A549 (cell line): ENCODE data around the gene FKBP8. TPM values are rescaled to one million over a fixed set of nuclear protein-coding genes. Genes with fewer than 3 reads are reported as not detected.

Experiments
- ATAC-seq, 2 experiments: fragments of 200-7000 bp in 1 of 2; fragments of >200 bp in 1 of 2; cut with Nextera tagmentation in 1 of 2; cut with Tn5 transposase in 1 of 2; 3 replicates each; pipeline versions ENCODE4 v1.8.0 to v1.9.1; 2018 to 2020; ENCODE audit warnings: mild to moderate bottlenecking in 1 of 2, moderate library complexity in 1 of 2
- CTCF ChIA-PET: fragments of 300-600 bp; sonication (Branson Sonifier 250); formaldehyde crosslinking; extraction: SDS; loops from one replicate; lab custom pipeline; 2021; ENCODE audit warnings: antibody characterized with exemption, inconsistent platforms; lab: Yijun Ruan, JAX
- POLR2A ChIA-PET: fragments of 350-600 bp; formaldehyde crosslinking; extraction: SDS; loops from one replicate; lab custom pipeline; 2021; ENCODE audit warnings: antibody characterized with exemption, inconsistent platforms; lab: Yijun Ruan, JAX
- DNase-seq, 2 experiments: peaks; one replicate each; pipeline versions ENCODE4 v3.0.0 to v3.0.0-alpha.2; 2011 to 2016; ENCODE audit warnings: low read depth in 1 of 2, low spot score in 1 of 2
- FAIRE-seq: peaks from 2 replicates; lab custom pipeline; 2011; peaks lifted over from hg19 to GRCh38; lab: Jason Lieb, UNC
- H3K27ac ChIP-seq, 2 experiments: fragments of >200 bp; sonication (Bioruptor Twin); formaldehyde crosslinking; 3 replicates each; pipeline ENCODE4 v1.5.1; 2016 to 2017
- H3K4me1 ChIP-seq: fragments of >200 bp; sonication (Bioruptor Twin); formaldehyde crosslinking; 3 replicates; pipeline ENCODE4 v1.6.1; 2016
- H3K4me2 ChIP-seq: fragments of >200 bp; sonication (Bioruptor Twin); formaldehyde crosslinking; 3 replicates; pipeline ENCODE4 v1.6.1; 2016
- H3K4me3 ChIP-seq: fragments of >200 bp; sonication (Bioruptor Twin); formaldehyde crosslinking; 3 replicates; pipeline ENCODE4 v1.5.1; 2016
- H3K9me3 ChIP-seq: fragments of >200 bp; sonication (Bioruptor Twin); formaldehyde crosslinking; 3 replicates; pipeline ENCODE4 v1.6.1; 2016
- BCL3 ChIP-seq: fragments of >200 bp; sonication (Bioruptor Twin); formaldehyde crosslinking; IDR thresholded peaks from 3 replicates; pipeline ENCODE4 v1.6.1; 2016
- EHF ChIP-seq: fragments of 250-450 bp; sonication (Bioruptor Pico); IDR thresholded peaks from 2 replicates; pipeline ENCODE4 v1.5.0; 2020; ENCODE audit warnings: mild to moderate bottlenecking
- FOSB ChIP-seq: fragments of 250-450 bp; sonication (Bioruptor Pico); IDR thresholded peaks from 2 replicates; pipeline ENCODE4 v1.5.0; 2020; ENCODE audit warnings: mild to moderate bottlenecking, moderate library complexity
- FOSL2 ChIP-seq, 2 experiments: fragments of 450-650 bp in 1 of 2; fragments of >200 bp in 1 of 2; sonication (Bioruptor Twin) in 1 of 2; formaldehyde crosslinking; IDR thresholded peaks; 2 replicates each; pipeline versions ENCODE4 v1.5.0 to v1.6.1; 2016 to 2020; ENCODE audit warnings: mild to moderate bottlenecking in 1 of 2, moderate library complexity in 1 of 2
- HOXB13 ChIP-seq: fragments of 250-450 bp; sonication (Bioruptor Pico); IDR thresholded peaks from 2 replicates; pipeline ENCODE4 v1.5.0; 2020; ENCODE audit warnings: low read depth, mild to moderate bottlenecking, moderate library complexity
- HOXB5 ChIP-seq: fragments of 250-450 bp; sonication (Bioruptor Pico); IDR thresholded peaks from 2 replicates; pipeline ENCODE4 v1.5.0; 2020; ENCODE audit warnings: mild to moderate bottlenecking, moderate library complexity
- KDM1A ChIP-seq: fragments of 200-600 bp; sonication (generic); IDR thresholded peaks from 2 replicates; pipeline ENCODE4 v1.6.1; 2016; ENCODE audit warnings: low read depth, mild to moderate bottlenecking
- MAFK ChIP-seq: fragments of 450-650 bp; IDR thresholded peaks from 2 replicates; pipeline ENCODE4 v1.6.1; 2014; ENCODE audit not compliant: partially characterized antibody
- MAZ ChIP-seq: fragments of 150-350 bp; IDR thresholded peaks from 2 replicates; pipeline ENCODE4 v1.6.1; 2014; ENCODE audit warnings: antibody characterized with exemption, low read depth, low read length, borderline replicate concordance
- NFE2L2 ChIP-seq: fragments of 150-350 bp; conservative IDR thresholded peaks from 2 replicates; pipeline ENCODE4 v1.6.1; 2014; ENCODE audit warnings: low read length
- NPAS2 ChIP-seq: fragments of 250-450 bp; sonication (Bioruptor Pico); IDR thresholded peaks from 2 replicates; pipeline ENCODE4 v1.8.0; 2022; ENCODE audit warnings: mild to moderate bottlenecking, moderate library complexity, borderline replicate concordance
- NR3C1 ChIP-seq: fragments of >200 bp; sonication (Bioruptor Twin); formaldehyde crosslinking; IDR thresholded peaks from 3 replicates; pipeline ENCODE4 v1.6.1; 2017
- PBX3 ChIP-seq: IDR thresholded peaks from 2 replicates; pipeline ENCODE4 v1.6.1; 2012
- POLR2AphosphoS2 ChIP-seq: conservative IDR thresholded peaks from 2 replicates; pipeline ENCODE4 v1.6.1; 2012; ENCODE audit warnings: low read length, improper control_type of control experiment, inconsistent platforms
- RARB ChIP-seq: fragments of 250-450 bp; sonication (Bioruptor Pico); IDR thresholded peaks from 2 replicates; pipeline ENCODE4 v1.8.0; 2021; ENCODE audit warnings: mild to moderate bottlenecking, moderate library complexity
- RCOR1 ChIP-seq: fragments of 150-350 bp; IDR thresholded peaks from 2 replicates; pipeline ENCODE4 v1.6.1; 2014; ENCODE audit warnings: antibody characterized with exemption, low read length, low read depth
- RNF2 ChIP-seq: fragments of 200-600 bp; sonication (generic); IDR thresholded peaks from 2 replicates; pipeline ENCODE4 v1.6.1; 2016; ENCODE audit warnings: low read depth, mild to moderate bottlenecking, antibody characterized with exemption, moderate library complexity, borderline replicate concordance
- ZC3H11A ChIP-seq: fragments of 450-650 bp; IDR thresholded peaks from 2 replicates; pipeline ENCODE4 v1.6.1; 2014; ENCODE audit warnings: antibody characterized with exemption, mild to moderate bottlenecking
- ZNF302 ChIP-seq: fragments of 250-450 bp; sonication (Bioruptor Pico); IDR thresholded peaks from 2 replicates; pipeline ENCODE4 v1.9.0; 2021; ENCODE audit warnings: inconsistent platforms, mild to moderate bottlenecking, moderate library complexity
- WGBS: methylation state at CpG from one replicate; pipeline ENCODE4 v1.1.6; 2017; ENCODE audit errors: missing lambda C conversion rate; 5-methylcytosine and 5-hydroxymethylcytosine counted together
- polyA plus RNA-seq, 4 experiments: library from polyadenylated mRNA; depleted of rRNA in 3 of 4; stranded (reverse); fragments of >200 nt; fragmentation: RNase III in 1 of 4; extraction: RNeasy Plus Mini Kit Qiagen cat#74134 plus additional on column Dnase treatment in 1 of 4; gene quantifications; 2 replicates in 3 of 4; 3 replicates in 1 of 4; pipeline ENCODE4 v1.2.3, GENCODE V29; 2011 to 2017
- TF ChIP-seq, protein P1 (sequence below): fragments of 200-600 bp; sonication (generic); IDR thresholded peaks from 2 replicates; pipeline ENCODE4 v1.6.1; 2016; ENCODE audit warnings: antibody characterized with exemption, mild to moderate bottlenecking, moderate library complexity
- TF ChIP-seq, protein P2 (sequence below): fragments of 250-450 bp; sonication (Bioruptor Pico); IDR thresholded peaks from 2 replicates; pipeline ENCODE4 v1.5.0; 2020; ENCODE audit warnings: low read depth, mild to moderate bottlenecking, moderate library complexity

Gene FKBP8
- polyA plus RNA-seq, 2 of the 4 experiments (the other 2 are of a cell fraction): 56.1 to 123 TPM

DNA sequence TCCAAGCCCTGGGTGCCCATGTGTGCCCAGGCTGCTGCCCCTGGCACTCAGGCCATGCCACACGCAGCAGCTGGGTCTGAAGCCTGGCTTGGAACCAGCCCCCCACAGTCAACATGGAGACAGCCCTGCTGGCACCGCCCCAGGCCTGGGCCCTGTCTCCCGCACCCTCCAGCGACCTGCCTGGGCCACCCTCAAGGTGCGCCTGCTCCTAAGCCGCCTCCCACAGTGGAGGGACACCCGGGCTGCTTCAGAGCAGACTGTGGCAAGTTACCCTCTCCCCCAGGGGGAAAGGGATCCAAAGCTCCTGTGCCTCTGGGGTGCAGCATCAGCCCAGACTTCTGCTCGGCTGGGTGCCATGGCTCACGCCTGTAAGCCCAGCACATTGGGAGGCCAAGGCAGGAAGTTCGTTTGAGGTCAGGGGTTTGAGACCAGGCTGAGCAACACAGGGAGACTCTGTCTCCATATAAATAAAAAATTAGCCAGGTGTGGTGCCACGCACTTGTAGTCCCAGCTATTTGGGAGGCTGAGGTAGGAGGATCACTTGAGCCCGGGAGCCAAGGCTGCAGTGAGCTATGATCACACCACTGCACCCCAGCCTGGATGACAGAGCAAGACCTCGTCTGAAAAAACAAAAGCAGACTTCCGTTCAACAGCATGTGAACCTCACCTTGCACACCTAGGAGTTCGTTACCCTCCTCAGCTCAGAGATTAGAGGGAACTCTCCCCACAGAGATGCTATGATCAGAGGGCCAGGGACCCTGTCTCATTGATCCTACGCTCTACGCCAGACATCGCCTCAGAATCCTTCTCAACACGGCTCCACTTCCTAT lies 37.1 kb downstream of the FKBP8 start (continued):
- TF ChIP-seq, protein P1, sequence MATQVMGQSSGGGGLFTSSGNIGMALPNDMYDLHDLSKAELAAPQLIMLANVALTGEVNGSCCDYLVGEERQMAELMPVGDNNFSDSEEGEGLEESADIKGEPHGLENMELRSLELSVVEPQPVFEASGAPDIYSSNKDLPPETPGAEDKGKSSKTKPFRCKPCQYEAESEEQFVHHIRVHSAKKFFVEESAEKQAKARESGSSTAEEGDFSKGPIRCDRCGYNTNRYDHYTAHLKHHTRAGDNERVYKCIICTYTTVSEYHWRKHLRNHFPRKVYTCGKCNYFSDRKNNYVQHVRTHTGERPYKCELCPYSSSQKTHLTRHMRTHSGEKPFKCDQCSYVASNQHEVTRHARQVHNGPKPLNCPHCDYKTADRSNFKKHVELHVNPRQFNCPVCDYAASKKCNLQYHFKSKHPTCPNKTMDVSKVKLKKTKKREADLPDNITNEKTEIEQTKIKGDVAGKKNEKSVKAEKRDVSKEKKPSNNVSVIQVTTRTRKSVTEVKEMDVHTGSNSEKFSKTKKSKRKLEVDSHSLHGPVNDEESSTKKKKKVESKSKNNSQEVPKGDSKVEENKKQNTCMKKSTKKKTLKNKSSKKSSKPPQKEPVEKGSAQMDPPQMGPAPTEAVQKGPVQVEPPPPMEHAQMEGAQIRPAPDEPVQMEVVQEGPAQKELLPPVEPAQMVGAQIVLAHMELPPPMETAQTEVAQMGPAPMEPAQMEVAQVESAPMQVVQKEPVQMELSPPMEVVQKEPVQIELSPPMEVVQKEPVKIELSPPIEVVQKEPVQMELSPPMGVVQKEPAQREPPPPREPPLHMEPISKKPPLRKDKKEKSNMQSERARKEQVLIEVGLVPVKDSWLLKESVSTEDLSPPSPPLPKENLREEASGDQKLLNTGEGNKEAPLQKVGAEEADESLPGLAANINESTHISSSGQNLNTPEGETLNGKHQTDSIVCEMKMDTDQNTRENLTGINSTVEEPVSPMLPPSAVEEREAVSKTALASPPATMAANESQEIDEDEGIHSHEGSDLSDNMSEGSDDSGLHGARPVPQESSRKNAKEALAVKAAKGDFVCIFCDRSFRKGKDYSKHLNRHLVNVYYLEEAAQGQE: no peak
- TF ChIP-seq RNF2 (no peak), HOXB5 (CRISPR knock-in tag) (no peak), FOSB (CRISPR knock-in tag) (no peak)

- Histone ChIP-seq H3K4me1 (peaks cover 35% of the 10 kb centered on the region), H3K4me2 (peak overlapping the region; percentile 51; the same call in 2 of the 3 replicates), H3K4me3 (no peak overlapping the region), H3K9me3 (no peaks in the 10 kb centered on the region), H3K27ac (peak overlapping the region in 1 of 2 experiments; percentile 51; a peak in 2 of 6 replicates)
- DNase-seq: no peak
- POLR2A ChIA-PET: no interaction called here
- FAIRE-seq: no peak
- CTCF ChIA-PET: interaction anchor here (1.1 to 4.1 kb wide), 6 partner anchors 15 to 54 kb away, joined by 3 to 25 read pairs (median 5); no protein-coding TSS in a partner anchor
- ATAC-seq: no peak
- 47% methylated on average over 7 of the region's 8 CpGs for WGBS
- no peak for TF ChIP-seq PBX3
- no peak for TF ChIP-seq FOSL2 (IDR thresholded peaks at IDR 0.05)
- TF ChIP-seq FOSL2 (CRISPR knock-in tag; IDR thresholded peaks at IDR 0.05): no peak
- no peak for TF ChIP-seq ZC3H11A
- no peak for TF ChIP-seq BCL3
- no peak for TF ChIP-seq HOXB13
- no peak for TF ChIP-seq POLR2AphosphoS2
- TF ChIP-seq KDM1A: no peak
- TF ChIP-seq, protein P1: no peak
- no peak for TF ChIP-seq RARB (CRISPR knock-in tag)
- TF ChIP-seq NPAS2: no peak
- no peak for TF ChIP-seq RNF2
- TF ChIP-seq ZNF302 (CRISPR knock-in tag): no peak
- TF ChIP-seq NFE2L2: no peak
- TF ChIP-seq MAZ: no peak
- TF ChIP-seq, protein P2, sequence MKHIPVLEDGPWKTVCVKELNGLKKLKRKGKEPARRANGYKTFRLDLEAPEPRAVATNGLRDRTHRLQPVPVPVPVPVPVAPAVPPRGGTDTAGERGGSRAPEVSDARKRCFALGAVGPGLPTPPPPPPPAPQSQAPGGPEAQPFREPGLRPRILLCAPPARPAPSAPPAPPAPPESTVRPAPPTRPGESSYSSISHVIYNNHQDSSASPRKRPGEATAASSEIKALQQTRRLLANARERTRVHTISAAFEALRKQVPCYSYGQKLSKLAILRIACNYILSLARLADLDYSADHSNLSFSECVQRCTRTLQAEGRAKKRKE: no peak
- TF ChIP-seq RCOR1: no peak
- TF ChIP-seq EHF: no peak
- TF ChIP-seq NR3C1: no peak
- no peak for TF ChIP-seq MAFK
Observed at GRCh38 chr19:18504886-18505610, 38.3 kb downstream of the FKBP8 start.
